H1 (cell line): ENCODE results near the gene CTAG1A. TPM values are rescaled to one million over a fixed set of nuclear protein-coding genes. Genes with fewer than 3 reads are reported as not detected.

Experiments used
- CTCF ChIA-PET: fragments of 300-600 bp; sonication (Branson Sonifier 250); formaldehyde crosslinking; loops from one replicate; lab custom pipeline; 2021; ENCODE audit not compliant: partially characterized antibody; lab: Charles Lee
- POLR2A ChIA-PET: fragments of 300-600 bp; sonication (Branson Sonifier 250); formaldehyde crosslinking; loops from one replicate; lab custom pipeline; 2021; ENCODE audit warnings: inconsistent platforms; ENCODE audit not compliant: partially characterized antibody; lab: Charles Lee
- DNase-seq, 2 experiments: peaks; one replicate each; pipeline versions ENCODE4 v3.0.0 to v3.0.0-alpha.2; 2010 to 2022; ENCODE audit warnings: low spot score in 2 of 2, low read depth in 1 of 2, mixed read lengths in 1 of 2
- FAIRE-seq: peaks from 2 replicates; lab custom pipeline; 2011; peaks lifted over from hg19 to GRCh38; lab: Jason Lieb, UNC
- H2AFZ ChIP-seq: 2 replicates; pipeline ENCODE4 v1.8.1; 2012; ENCODE audit warnings: low read length, inconsistent platforms
- H2AK5ac ChIP-seq: 2 replicates; pipeline ENCODE4 v1.6.1; 2013; ENCODE audit warnings: low read depth, low read length
- H2BK120ac ChIP-seq: replicated peaks from 2 replicates; pipeline ENCODE3; 2013; ENCODE audit warnings: low read depth, low read length, inconsistent platforms
- H2BK12ac ChIP-seq: 2 replicates; pipeline ENCODE4 v1.6.1; 2013; ENCODE audit warnings: low read depth, low read length
- H2BK15ac ChIP-seq: 2 replicates; pipeline ENCODE4 v1.6.1; 2013; ENCODE audit warnings: low read length
- H2BK20ac ChIP-seq: 2 replicates; pipeline ENCODE4 v1.6.1; 2013; ENCODE audit warnings: low read length
- H2BK5ac ChIP-seq: 2 replicates; pipeline ENCODE4 v1.6.1; 2013; ENCODE audit warnings: low read depth, low read length
- H3K14ac ChIP-seq: 2 replicates; pipeline ENCODE4 v1.6.1; 2013; ENCODE audit warnings: inconsistent platforms; ENCODE audit not compliant: insufficient read length
- H3K18ac ChIP-seq: 2 replicates; pipeline ENCODE4 v1.6.1; 2013; ENCODE audit warnings: low read length; ENCODE audit errors: extremely low read depth
- H3K23ac ChIP-seq: 2 replicates; pipeline ENCODE4 v1.6.1; 2013; ENCODE audit warnings: inconsistent platforms; ENCODE audit not compliant: insufficient read length
- H3K23me2 ChIP-seq: 2 replicates; pipeline ENCODE4 v1.6.1; 2013; ENCODE audit warnings: low read depth, low read length
- H3K27ac ChIP-seq: 2 replicates; pipeline ENCODE4 v1.6.1; 2011; ENCODE audit warnings: low read depth, low read length, inconsistent platforms
- H3K27me3 ChIP-seq, 4 experiments: replicated peaks in 1 of 4; 1 replicate in 1 of 4; 2 replicates in 3 of 4; pipeline versions ENCODE4 v1.6.1 to v1.8.1; 2011 to 2013; ENCODE audit warnings: low read length in 3 of 4, mild to moderate bottlenecking in 3 of 4, inconsistent platforms in 2 of 4, mixed read lengths in 2 of 4, moderate library complexity in 1 of 4; ENCODE audit not compliant: control insufficient read depth in 3 of 4, insufficient read depth in 3 of 4; ENCODE audit errors: extremely low read depth in 1 of 4
- H3K36me3 ChIP-seq, 4 experiments: 2 replicates each; pipeline versions ENCODE4 v1.6.1 to v1.8.1; 2011 to 2013; ENCODE audit warnings: mild to moderate bottlenecking in 4 of 4, low read length in 3 of 4, moderate library complexity in 2 of 4, control low read depth in 1 of 4, inconsistent platforms in 1 of 4; ENCODE audit not compliant: insufficient read depth in 4 of 4, control insufficient read depth in 2 of 4
- H3K4ac ChIP-seq: replicated peaks from 2 replicates; pipeline ENCODE3; 2013; ENCODE audit warnings: low read length, low read depth, mixed read lengths, inconsistent platforms; ENCODE audit not compliant: insufficient read length
- H3K4me1 ChIP-seq, 4 experiments: replicated peaks in 1 of 4; 1 replicate in 1 of 4; 2 replicates in 3 of 4; pipeline versions ENCODE4 v1.6.1 to v1.8.1; 2011 to 2013; ENCODE audit warnings: low read length in 3 of 4, inconsistent platforms in 2 of 4, mixed read lengths in 1 of 4; ENCODE audit not compliant: insufficient read depth in 4 of 4, control insufficient read depth in 3 of 4
- H3K4me2 ChIP-seq, 2 experiments: 2 replicates each; pipeline versions ENCODE4 v1.6.1 to v1.8.1; 2011 to 2013; ENCODE audit warnings: low read depth in 2 of 2, low read length in 2 of 2, control low read depth in 1 of 2, inconsistent platforms in 1 of 2, mild to moderate bottlenecking in 1 of 2; ENCODE audit not compliant: insufficient read depth in 1 of 2
- H3K4me3 ChIP-seq, 4 experiments: fragments of 200-600, 300-600 bp in 1 of 4; sonication (generic), shearing (Covaris generic), sonication (Bioruptor Twin) in 1 of 4; 2 replicates each; pipeline versions ENCODE4 v1.5.1 to v1.8.1; 2011 to 2016; ENCODE audit warnings: low read length in 4 of 4, low read depth in 3 of 4, control low read depth in 2 of 4, inconsistent platforms in 2 of 4, mild to moderate bottlenecking in 2 of 4, mixed read lengths in 1 of 4, moderate library complexity in 1 of 4; ENCODE audit not compliant: insufficient read depth in 2 of 4; ENCODE audit errors: extremely low read depth in 1 of 4
- H3K56ac ChIP-seq: replicated peaks from 2 replicates; pipeline ENCODE3; 2013; ENCODE audit warnings: low read depth, mild to moderate bottlenecking, mixed read lengths, low read length, inconsistent platforms; ENCODE audit not compliant: insufficient read length
- H3K79me1 ChIP-seq: 2 replicates; pipeline ENCODE4 v1.6.1; 2013; ENCODE audit warnings: low read depth, low read length, control low read depth
- H3K79me2 ChIP-seq, 2 experiments: 2 replicates each; pipeline versions ENCODE4 v1.6.1 to v1.8.1; 2012 to 2013; ENCODE audit warnings: low read length in 2 of 2, mild to moderate bottlenecking in 2 of 2, inconsistent platforms in 1 of 2; ENCODE audit not compliant: insufficient read depth in 2 of 2, control insufficient read depth in 1 of 2
- H3K9ac ChIP-seq, 4 experiments: replicated peaks in 1 of 4; 1 replicate in 1 of 4; 2 replicates in 3 of 4; pipeline versions ENCODE4 v1.6.1 to v1.8.1; 2011 to 2013; ENCODE audit warnings: low read depth in 3 of 4, low read length in 3 of 4, control low read depth in 2 of 4, mild to moderate bottlenecking in 2 of 4, moderate library complexity in 2 of 4, inconsistent platforms in 1 of 4; ENCODE audit errors: extremely low read depth in 1 of 4
- H3K9me3 ChIP-seq, 2 experiments: 2 replicates each; pipeline versions ENCODE4 v1.6.1 to v1.8.1; 2012 to 2013; ENCODE audit warnings: mild to moderate bottlenecking in 2 of 2, moderate library complexity in 2 of 2, control low read depth in 1 of 2, inconsistent platforms in 1 of 2, low read depth in 1 of 2, low read length in 1 of 2, mixed read lengths in 1 of 2; ENCODE audit not compliant: insufficient read depth in 2 of 2
- H4K20me1 ChIP-seq, 2 experiments: replicated peaks in 1 of 2; 2 replicates each; pipeline versions ENCODE3 to v1.8.1; 2011 to 2013; ENCODE audit warnings: inconsistent platforms in 2 of 2, low read length in 2 of 2, mild to moderate bottlenecking in 1 of 2; ENCODE audit not compliant: insufficient read depth in 2 of 2, control insufficient read depth in 1 of 2
- H4K5ac ChIP-seq: 2 replicates; pipeline ENCODE4 v1.6.1; 2013; ENCODE audit warnings: low read length, low read depth, mixed read lengths, inconsistent platforms; ENCODE audit not compliant: insufficient read length
- H4K8ac ChIP-seq: 2 replicates; pipeline ENCODE4 v1.8.0; 2013; ENCODE audit warnings: mild to moderate bottlenecking, moderate library complexity, low read length, inconsistent platforms; ENCODE audit not compliant: insufficient read depth; ENCODE audit errors: extremely low read depth
- H4K91ac ChIP-seq: replicated peaks from 2 replicates; pipeline ENCODE3; 2013; ENCODE audit warnings: low read length, mixed read lengths, inconsistent platforms; ENCODE audit not compliant: insufficient read length
- ASH2L ChIP-seq: fragments of 200-600, 300-600 bp; sonication (generic); IDR thresholded peaks from one replicate; pipeline ENCODE4 v1.7.1; 2017; ENCODE audit warnings: low read length
- BACH1 ChIP-seq: IDR thresholded peaks from 2 replicates; pipeline ENCODE4 v1.6.1; 2012; ENCODE audit warnings: low read length, improper control_type of control experiment
- FOSL1 ChIP-seq: IDR thresholded peaks from 2 replicates; pipeline ENCODE4 v1.6.1; 2011; ENCODE audit warnings: mild to moderate bottlenecking, low read depth, low read length, moderate library complexity; ENCODE audit not compliant: insufficient read depth
- GABPA ChIP-seq: IDR thresholded peaks from 2 replicates; pipeline ENCODE4 v1.6.1; 2011; ENCODE audit warnings: mild to moderate bottlenecking, low read length, moderate library complexity, borderline replicate concordance; ENCODE audit not compliant: insufficient read depth
- PHF8 ChIP-seq: fragments of 200-600 bp; sonication (generic); conservative IDR thresholded peaks from 2 replicates; pipeline ENCODE4 v1.7.1; 2012; ENCODE audit warnings: low read depth, mild to moderate bottlenecking, inconsistent platforms, low read length, moderate library complexity
- POLR2A ChIP-seq, 2 experiments: IDR thresholded peaks; 1 replicate in 1 of 2; 2 replicates in 1 of 2; pipeline ENCODE4 v1.6.1; 2011; ENCODE audit warnings: low read depth in 2 of 2, low read length in 2 of 2, mild to moderate bottlenecking in 2 of 2; ENCODE audit errors: control extremely low read depth in 1 of 2
- RBBP5 ChIP-seq: IDR thresholded peaks from 2 replicates; pipeline ENCODE4 v1.7.1; 2012; ENCODE audit warnings: low read depth, mild to moderate bottlenecking, inconsistent platforms, low read length, moderate library complexity, borderline replicate concordance
- SAP30 ChIP-seq: fragments of 300-600 bp; sonication (generic); IDR thresholded peaks from 2 replicates; pipeline ENCODE4 v1.7.1; 2012; ENCODE audit warnings: low read length, moderate library complexity, mild to moderate bottlenecking, inconsistent platforms; ENCODE audit not compliant: insufficient read depth, insufficient replicate concordance
- SUZ12 ChIP-seq: fragments of 200-600 bp; sonication (generic); IDR thresholded peaks from 2 replicates; pipeline ENCODE4 v1.6.1; 2012; ENCODE audit warnings: mild to moderate bottlenecking, inconsistent platforms, low read length, moderate library complexity, mixed read lengths
- TCF12 ChIP-seq: IDR thresholded peaks from 2 replicates; pipeline ENCODE4 v1.6.1; 2011; ENCODE audit warnings: low read depth, mild to moderate bottlenecking, low read length
- TEAD4 ChIP-seq: IDR thresholded peaks from 2 replicates; pipeline ENCODE4 v1.6.1; 2012; ENCODE audit warnings: low read depth, low read length, inconsistent platforms, mixed read lengths
- WGBS, 2 experiments: shearing (Covaris generic) in 1 of 2; methylation state at CpG; one replicate each; pipeline versions ENCODE4 v1.1.6 to v1.1.7; 2013 to 2015; ENCODE audit warnings: low lambda C conversion rate in 2 of 2, mixed read lengths in 2 of 2, inconsistent platforms in 1 of 2, low coverage in 1 of 2, missing lambda C conversion rate in 1 of 2; ENCODE audit not compliant: insufficient replicate concordance in 2 of 2, insufficient coverage in 1 of 2, insufficient read length in 1 of 2; ENCODE audit errors: extremely low coverage in 1 of 2, missing lambda C conversion rate in 1 of 2; 5-methylcytosine and 5-hydroxymethylcytosine counted together
- polyA plus RNA-seq, 7 experiments: library from polyadenylated mRNA; depleted of rRNA in 3 of 7; stranded (reverse) in 5 of 7; unstranded in 2 of 7; fragments of >200 nt in 5 of 7; fragments of 200-250 nt in 2 of 7; gene quantifications; 1 replicate in 5 of 7; 2 replicates in 1 of 7; 4 replicates in 1 of 7; pipeline versions ENCODE4 v1.2.1 to v1.2.3, GENCODE V29; 2011 to 2013; ENCODE audit warnings: missing spikeins in 2 of 7, mixed read lengths in 2 of 7
- total RNA-seq: library from RNA; stranded (reverse); fragmentation: NEBNext Ultra II Directional; extraction: Animal tissue kit (Norgen Biotek cat#: 25700); gene quantifications from 2 replicates; pipeline ENCODE4 v1.2.1, GENCODE V29; 2021

CTAG1A gene
- total and polyA plus RNA-seq, 2 of the 8 experiments (the other 6 are each of a cell fraction or from before 2014, with no cell fraction given) = not detected

- Histone ChIP-seq H3K27ac (peak within 1 kb of the TSS; percentile 73; the same call in 1 of the 2 replicates), H3K4me2 (peak within 1 kb of the TSS; percentile 85 to 96), H2BK120ac (no peak within 1 kb of the TSS), H3K4ac (no peak within 1 kb of the TSS), H3K9ac (peak within 1 kb of the TSS; percentile 51 to 83 (median 72)), H3K18ac (no peak within 1 kb of the TSS; the same call in none of the 2 replicates), H3K56ac (peak within 1 kb of the TSS; percentile 73), H3K14ac (no peak within 1 kb of the TSS), H3K79me2 (peaks cover 0 to 21% of the 10 kb centered on the region in 2 experiments; a peak in 2 of 4 replicates), H3K23ac (no peak within 1 kb of the TSS), H2BK12ac (no peak within 1 kb of the TSS), H3K4me3 (peak within 1 kb of the TSS; percentile 75 to 99 (median 88)), H4K5ac (peak within 1 kb of the TSS; percentile 91), H2AFZ (no peak within 1 kb of the TSS; the same call in none of the 2 replicates), H3K23me2 (peaks cover 5% of the 10 kb centered on the region; the same call in 1 of the 2 replicates), H2BK15ac (no peak within 1 kb of the TSS), H3K79me1 (0 out of 2 replicates have a peak, but pooled peaks cover 3% of the 10 kb centered on the region), H3K36me3 (peaks cover 0 to 10% (median 6%) of the 10 kb centered on the region in 4 experiments; a peak in 5 of 8 replicates), H2BK20ac (no peak within 1 kb of the TSS), H2AK5ac (no peak within 1 kb of the TSS), H3K9me3 (no peaks in the 10 kb centered on the region), H4K8ac (peak within 1 kb of the TSS; percentile 71; the same call in 1 of the 2 replicates), H3K27me3 (no peaks in the 10 kb centered on the region), H3K4me1 (peaks cover 0 to 6% (median 1%) of the 10 kb centered on the region in 4 experiments; a peak in 4 of 7 replicates), H2BK5ac (peak within 1 kb of the TSS; percentile 60; the same call in 1 of the 2 replicates), H4K91ac (no peak within 1 kb of the TSS), H4K20me1 (peaks cover 0 to 6% of the 10 kb centered on the region in 2 experiments)
- DNase-seq = peak; percentile 54 to 87
- no peak for FAIRE-seq
- 0% methylated on average over 15 of the region's 69 CpGs; no CpG with 5 or more reads in 1 of the 2 experiments for WGBS, 2 experiments
- ChIA-PET CTCF (interaction anchor here (0.6 kb wide), 1 partner anchor 69 kb away, joined by 3 read pairs; no protein-coding TSS in a partner anchor), POLR2A (interaction anchor here (1.1 to 1.3 kb wide), 2 partner anchors 16 to 57 kb away, joined by 3 to 4 read pairs; partner anchors contain the start of gene SLC10A3)
- TF ChIP-seq TCF12 = no peak
- TF ChIP-seq GABPA = peak; percentile 70; the same call in 1 of the 2 replicates
- TF ChIP-seq ASH2L = peak; percentile 41
- TF ChIP-seq BACH1 = no peak
- no peak for TF ChIP-seq TEAD4
- TF ChIP-seq SAP30 = peak; percentile 43
- peak; percentile 87 for TF ChIP-seq PHF8
- TF ChIP-seq RBBP5 = 0 out of 2 replicates have a peak, but pooled peaks have one; percentile 52
- peak in 1 of 2 experiments; percentile 42; a peak in 1 of 3 replicates for TF ChIP-seq POLR2A (IDR thresholded peaks at IDR 0.05; ENCODE audit: control extremely low read depth in 1 of 2, low read depth in 2 of 2, low read length in 2 of 2)
- no peak for TF ChIP-seq FOSL1
- TF ChIP-seq SUZ12 = no peak
Observed at GRCh38 chrX:154547245-154548027, 37.5 kb upstream of the CTAG1A start, which contains the start of gene IKBKG. TSS of gene IKBKG (plus strand) at chrX:154547620. CDS start at chrX:154552003, 4,383 bp downstream.
